Measurements from ENCODE around the gene GPRASP3. TPM values are rescaled to one million over a fixed set of nuclear protein-coding genes. Genes with fewer than 3 reads are reported as not detected.

GPRASP3 gene
- total RNA-seq, 1 experiment from 2014 or later = 3.2 TPM

DNA sequence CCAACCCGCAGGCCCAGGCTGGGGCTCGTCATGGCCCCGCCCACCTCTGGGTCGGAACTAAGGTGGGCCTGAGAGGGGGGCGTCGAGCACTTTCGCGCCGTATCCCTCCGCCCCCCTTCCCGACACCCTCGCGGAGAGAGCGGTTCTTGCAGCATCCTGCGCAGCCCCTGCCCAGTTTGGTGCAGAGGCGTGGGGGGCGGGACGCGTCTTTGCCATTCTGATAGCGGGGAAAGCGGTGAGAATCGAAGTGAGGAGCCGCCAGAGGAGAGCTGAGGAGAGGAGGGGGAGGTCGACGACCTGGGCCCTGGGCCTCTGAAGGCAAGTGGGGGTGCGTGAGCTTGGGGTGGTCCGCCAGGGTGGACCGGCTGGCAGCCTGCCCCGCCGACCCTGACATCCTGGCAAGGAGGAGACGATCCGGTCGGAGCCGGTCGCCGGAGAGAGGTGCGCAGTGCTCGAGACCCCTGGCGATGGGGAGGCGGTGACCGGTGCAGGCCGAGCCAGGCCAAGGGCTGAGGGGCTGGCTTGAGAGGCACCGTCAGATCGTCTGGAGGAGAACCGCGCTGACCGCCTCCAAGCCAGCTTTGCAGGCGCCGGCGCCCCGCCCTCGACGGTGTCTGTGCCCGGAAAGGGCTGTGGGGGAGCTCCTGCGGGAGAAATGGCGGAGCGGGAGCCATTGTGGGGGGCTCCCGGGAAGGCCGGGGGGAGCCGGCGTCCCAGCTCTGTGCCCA, 25.5 kb downstream of the GPRASP3 start:
- no peak for DNase-seq (ENCODE audit: extremely low read depth, low read depth)

DNA sequence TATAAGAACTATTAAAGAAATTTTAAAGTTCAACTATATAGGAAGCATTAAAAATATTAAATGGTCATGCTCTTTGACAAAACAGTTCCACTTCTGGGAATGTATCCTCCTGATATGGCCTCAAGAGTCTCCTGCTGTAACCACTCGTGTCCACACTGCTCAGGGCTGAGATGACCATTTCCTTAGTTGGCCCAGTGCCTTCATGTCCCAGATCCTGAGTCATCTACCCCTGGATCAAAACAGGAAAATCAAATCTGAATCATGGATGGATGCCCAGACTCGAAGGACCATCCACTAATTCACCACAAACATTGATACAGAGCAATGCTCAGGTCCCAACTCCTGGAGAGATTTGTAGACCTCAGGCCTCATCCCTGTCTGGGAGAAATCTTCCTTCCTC, 44.7 kb downstream of the GPRASP3 start:
- DNase-seq (ENCODE audit: extremely low read depth, low read depth) = no peak

DNA sequence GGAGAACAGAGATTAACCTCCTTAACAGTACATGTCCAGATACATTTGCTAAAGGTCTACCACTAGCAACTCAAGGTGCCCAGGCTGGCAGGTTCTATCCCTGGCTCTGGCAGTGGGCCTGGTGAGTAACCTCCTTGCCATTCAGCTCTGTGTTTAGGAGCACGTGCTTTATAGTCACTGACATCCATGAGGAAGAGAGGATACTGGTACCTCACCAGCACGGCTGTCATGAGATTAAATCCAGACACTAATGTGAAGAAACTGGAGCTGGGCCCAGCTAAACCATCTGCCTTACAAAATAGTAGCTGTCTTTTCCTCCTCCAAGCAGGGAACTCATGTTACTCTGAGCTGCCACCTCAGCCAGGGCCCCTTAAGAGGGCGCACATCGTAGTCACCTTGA, 45.3 kb downstream of the GPRASP3 start:
- no peak for DNase-seq (ENCODE audit: extremely low read depth, low read depth)

GRCh38 chrX:102767287-102767686, 46.7 kb downstream of the GPRASP3 start:
- DNase-seq (ENCODE audit: extremely low read depth, low read depth) = no peak

- DNase-seq (ENCODE audit: extremely low read depth, low read depth) = peak; percentile 93
Observed at GRCh38 chrX:102768987-102769761, 48.6 kb downstream of the GPRASP3 start.

Small RNA genes lying within 50 kb of the gene (small RNA-seq; reads per million reads assigned to genes)
- gene RNU6-589P = 0 reads per million in 2 experiments

Other genes starting within 250 kb of the GPRASP3 start
- not detected in 2 replicates for gene TCP11X2, start 248.9 kb upstream of the GPRASP3 start, total RNA-seq (2014; rRNA removed; shearing (Covaris generic))
- 0.42 TPM in 1 of 2 replicates, not detected in the other for gene TMSB15A, start 204.0 kb upstream of the GPRASP3 start, total RNA-seq (2014; rRNA removed; shearing (Covaris generic))
- 35.0 and 40.5 TPM in 2 replicates for gene ARMCX5, start 121.2 kb upstream of the GPRASP3 start, total RNA-seq (2014; rRNA removed; shearing (Covaris generic))
- 0.94 and 2.2 TPM in 2 replicates for gene GPRASP1, start 69.3 kb upstream of the GPRASP3 start, total RNA-seq (2014; rRNA removed; shearing (Covaris generic))
- gene GPRASP2, start 8.3 kb upstream of the GPRASP3 start, total RNA-seq (2014; rRNA removed; shearing (Covaris generic)) = 7.2 and 9.8 TPM in 2 replicates
- gene RAB40AL, start 216.5 kb downstream of the GPRASP3 start, total RNA-seq (2014; rRNA removed; shearing (Covaris generic)) = 0.52 TPM in 1 of 2 replicates, not detected in the other

All from NCI-H460 (cell line).